H1 (cell line): Measurements from ENCODE around the gene C3orf18. TPM values are rescaled to one million over a fixed set of nuclear protein-coding genes. Genes with fewer than 3 reads are reported as not detected.
A peak's percentile ranks its signal among the peaks of the same experiment; 100 is the strongest.

Experiments used
- CTCF ChIP-seq, 3 experiments: IDR thresholded peaks; 1 replicate in 2 of 3; 2 replicates in 1 of 3; pipeline versions ENCODE4 v1.5.1 to v1.6.1; 2011; ENCODE audit warnings: low read length in 3 of 3, mild to moderate bottlenecking in 3 of 3, inconsistent platforms in 2 of 3, low read depth in 1 of 3, moderate library complexity in 1 of 3; ENCODE audit not compliant: insufficient read depth in 1 of 3; ENCODE audit errors: control extremely low read depth in 1 of 3
- E2F6 ChIP-seq: IDR thresholded peaks from 2 replicates; pipeline ENCODE4 v1.6.1; 2012; ENCODE audit warnings: inconsistent platforms
- FOSL1 ChIP-seq: IDR thresholded peaks from 2 replicates; pipeline ENCODE4 v1.6.1; 2011; ENCODE audit warnings: mild to moderate bottlenecking, low read depth, low read length, moderate library complexity; ENCODE audit not compliant: insufficient read depth
- RBBP5 ChIP-seq: IDR thresholded peaks from 2 replicates; pipeline ENCODE4 v1.7.1; 2012; ENCODE audit warnings: low read depth, mild to moderate bottlenecking, inconsistent platforms, low read length, moderate library complexity, borderline replicate concordance
- RFX5 ChIP-seq: IDR thresholded peaks from 2 replicates; pipeline ENCODE4 v1.6.1; 2011; ENCODE audit warnings: low read depth, low read length, improper control_type of control experiment, borderline replicate concordance
- RNF2 ChIP-seq: fragments of 200-900, 300-1000 bp; sonication (generic); IDR thresholded peaks from 2 replicates; pipeline ENCODE4 v1.7.1; 2016; ENCODE audit warnings: borderline replicate concordance, low read depth, mild to moderate bottlenecking, antibody characterized with exemption, low read length; ENCODE audit not compliant: poor library complexity, severe bottlenecking; ENCODE audit errors: missing control alignments
- SP1 ChIP-seq: IDR thresholded peaks from 2 replicates; pipeline ENCODE4 v1.6.1; 2011; ENCODE audit warnings: low read depth, low read length
- SP2 ChIP-seq: IDR thresholded peaks from 2 replicates; pipeline ENCODE4 v1.6.1; 2012; ENCODE audit warnings: mild to moderate bottlenecking, low read length, inconsistent platforms
- TAF1 ChIP-seq: IDR thresholded peaks from 2 replicates; pipeline ENCODE4 v1.6.1; 2011; ENCODE audit warnings: mild to moderate bottlenecking, low read depth, low read length
- TBP ChIP-seq: IDR thresholded peaks from 2 replicates; pipeline ENCODE4 v1.6.1; 2011; ENCODE audit warnings: low read depth, low read length, improper control_type of control experiment
- polyA plus RNA-seq, 7 experiments: library from polyadenylated mRNA; depleted of rRNA in 3 of 7; stranded (reverse) in 5 of 7; unstranded in 2 of 7; fragments of >200 nt in 5 of 7; fragments of 200-250 nt in 2 of 7; gene quantifications; 1 replicate in 5 of 7; 2 replicates in 1 of 7; 4 replicates in 1 of 7; pipeline versions ENCODE4 v1.2.1 to v1.2.3, GENCODE V29; 2011 to 2013; ENCODE audit warnings: missing spikeins in 2 of 7, mixed read lengths in 2 of 7
- total RNA-seq: library from RNA; stranded (reverse); fragmentation: NEBNext Ultra II Directional; extraction: Animal tissue kit (Norgen Biotek cat#: 25700); gene quantifications from 2 replicates; pipeline ENCODE4 v1.2.1, GENCODE V29; 2021

The C3orf18 gene
- total and polyA plus RNA-seq, 2 of the 8 experiments (the other 6 are each of a cell fraction or from before 2014, with no cell fraction given) = 7.5 to 15.0 TPM

- TF ChIP-seq FOSL1 = no peak
- 0 out of 2 replicates have a peak, but pooled peaks have one; percentile 1 for TF ChIP-seq TBP
- TF ChIP-seq TAF1 = peak; percentile 51; the same call in 1 of the 2 replicates
- TF ChIP-seq RFX5 = no peak
- no peak for TF ChIP-seq RBBP5
- TF ChIP-seq SP1 = peak; percentile 70; the same call in 1 of the 2 replicates
- TF ChIP-seq RNF2 = no peak
- TF ChIP-seq CTCF (IDR thresholded peaks at IDR 0.05; ENCODE audit: control extremely low read depth in 1 of 3, insufficient read depth in 1 of 3, low read depth in 1 of 3, low read length in 3 of 3) = peak in 2 of 3 experiments; percentile 63 to 81; a peak in 3 of 4 replicates
- peak; percentile 95 for TF ChIP-seq E2F6
- TF ChIP-seq SP2 = no peak
Measured at GRCh38 chr3:50611464-50612233, 44.1 kb upstream of the C3orf18 start, which contains the start of gene CISH (continued).
